ENCODE results near the gene RPS6KA5.
A peak's percentile ranks its signal among the peaks of the same experiment; 100 is the strongest.
"Not testable (repeated sequence)": the region's sequence is repeated elsewhere in the genome, so short reads cannot be mapped to it uniquely, and the experiment has no call there.

Gene RPS6KA5

DNA sequence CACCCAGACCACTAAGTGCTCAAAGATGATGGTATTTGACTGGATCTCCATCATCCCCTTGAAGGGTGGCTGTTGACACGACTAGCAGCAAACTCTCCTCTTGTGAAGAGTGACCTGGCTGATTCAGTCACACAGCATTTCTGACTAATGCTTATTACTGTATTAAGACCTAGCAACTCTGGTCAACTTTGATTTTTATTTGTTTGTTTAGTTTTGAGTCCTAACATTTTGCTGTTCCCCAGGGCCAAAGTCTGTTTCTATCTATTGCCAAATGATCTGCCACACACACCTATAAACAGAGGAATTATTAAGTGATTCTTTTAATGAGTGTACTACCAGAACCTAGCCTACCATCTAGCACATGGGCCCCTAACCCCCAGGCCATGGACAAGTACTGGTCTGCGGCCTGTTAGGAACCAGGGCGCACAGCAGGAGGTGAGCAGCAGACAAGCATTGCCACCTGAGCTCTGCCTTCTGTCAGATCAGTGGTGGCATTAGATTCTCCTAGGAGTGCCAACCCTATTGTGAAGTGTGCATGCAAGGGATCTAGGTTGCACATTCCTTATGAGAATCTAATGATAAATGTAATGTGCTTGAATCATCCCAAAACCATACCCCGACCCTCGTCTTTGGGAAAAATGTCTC, 120.0 kb downstream of the RPS6KA5 start:
- no peak for DNase-seq (ENCODE audit: low read depth in 3 of 3)

DNA sequence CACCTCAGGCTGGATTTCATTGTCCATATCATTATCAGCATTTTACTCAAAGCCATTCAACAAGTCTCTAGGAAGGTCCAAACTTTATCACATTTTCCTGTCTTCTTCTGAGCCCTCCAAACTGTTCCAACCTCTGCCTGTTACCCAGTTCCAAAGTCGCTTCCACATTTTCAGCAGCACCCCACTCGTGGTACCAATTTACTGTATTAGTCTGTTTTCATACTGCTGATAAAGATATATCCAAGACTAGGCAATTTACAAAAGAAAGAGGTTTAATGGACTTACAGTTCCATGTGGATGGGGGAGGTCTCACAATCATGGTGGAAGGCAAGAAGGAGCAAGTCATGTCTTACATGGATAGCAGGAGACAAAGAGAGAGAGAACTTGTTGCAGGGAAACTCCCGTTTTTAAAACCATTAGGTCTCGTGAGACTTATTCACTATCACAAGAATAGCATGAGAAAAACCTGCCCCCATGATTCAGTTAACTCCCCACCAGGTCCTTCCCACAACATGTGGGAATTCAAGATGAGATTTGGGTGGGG, 121.1 kb downstream of the RPS6KA5 start:
- DNase-seq (ENCODE audit: low read depth in 3 of 3): not testable (repeated sequence)

DNA sequence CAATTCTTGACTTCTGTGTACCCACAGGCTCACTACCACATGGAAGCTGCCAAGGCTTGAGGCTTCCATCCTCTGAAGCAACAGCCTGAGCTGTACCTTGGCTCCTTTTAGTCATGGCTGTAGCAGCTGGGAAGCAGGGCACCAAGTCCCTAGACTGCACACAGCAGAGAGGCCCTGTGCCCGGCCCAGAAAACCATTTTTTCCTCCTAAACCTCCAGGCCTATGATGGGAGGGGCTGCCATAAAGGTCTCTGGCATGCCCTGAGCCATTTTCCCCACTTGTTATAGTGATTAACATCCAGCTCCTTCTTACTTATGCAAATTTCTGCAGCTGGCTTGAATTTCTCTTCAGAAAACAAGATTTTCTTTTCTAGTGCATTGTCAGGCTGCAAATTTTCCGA, 121.8 kb downstream of the RPS6KA5 start:
- DNase-seq (ENCODE audit: low read depth in 3 of 3): no peak

DNA sequence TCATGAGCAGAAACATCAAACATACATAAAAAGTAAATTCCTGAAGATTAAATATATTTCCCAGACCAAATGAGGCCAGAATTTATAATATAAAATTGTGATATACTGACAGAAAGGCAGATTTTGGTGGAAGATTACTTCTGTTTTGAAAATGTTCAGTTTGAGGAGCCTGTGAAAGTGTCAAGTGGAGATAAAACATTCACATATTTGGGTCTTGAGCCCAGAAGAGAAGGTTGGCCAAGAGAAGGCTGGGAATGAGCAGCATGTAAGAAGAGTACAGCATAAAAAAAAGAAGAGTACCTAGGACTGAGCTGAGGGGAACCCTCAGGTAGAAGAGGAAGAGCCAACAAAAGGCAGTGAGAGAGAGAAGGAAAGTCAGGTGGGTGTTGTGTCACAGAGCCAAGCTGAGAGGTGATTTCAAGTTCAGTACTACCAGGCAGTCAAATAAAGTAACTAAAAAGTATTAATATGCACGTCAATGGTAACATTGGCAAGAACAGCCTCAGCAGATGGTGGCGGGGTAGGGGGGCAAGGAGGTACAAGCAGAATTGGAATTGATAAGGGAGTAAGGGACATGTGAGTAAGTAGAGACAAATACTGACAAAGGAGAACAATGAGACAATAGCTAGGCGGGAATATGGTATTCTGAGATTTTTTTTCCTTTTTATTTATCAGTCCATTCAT, 123.5 kb downstream of the RPS6KA5 start:
- DNase-seq (ENCODE audit: low read depth in 3 of 3): no peak

DNA sequence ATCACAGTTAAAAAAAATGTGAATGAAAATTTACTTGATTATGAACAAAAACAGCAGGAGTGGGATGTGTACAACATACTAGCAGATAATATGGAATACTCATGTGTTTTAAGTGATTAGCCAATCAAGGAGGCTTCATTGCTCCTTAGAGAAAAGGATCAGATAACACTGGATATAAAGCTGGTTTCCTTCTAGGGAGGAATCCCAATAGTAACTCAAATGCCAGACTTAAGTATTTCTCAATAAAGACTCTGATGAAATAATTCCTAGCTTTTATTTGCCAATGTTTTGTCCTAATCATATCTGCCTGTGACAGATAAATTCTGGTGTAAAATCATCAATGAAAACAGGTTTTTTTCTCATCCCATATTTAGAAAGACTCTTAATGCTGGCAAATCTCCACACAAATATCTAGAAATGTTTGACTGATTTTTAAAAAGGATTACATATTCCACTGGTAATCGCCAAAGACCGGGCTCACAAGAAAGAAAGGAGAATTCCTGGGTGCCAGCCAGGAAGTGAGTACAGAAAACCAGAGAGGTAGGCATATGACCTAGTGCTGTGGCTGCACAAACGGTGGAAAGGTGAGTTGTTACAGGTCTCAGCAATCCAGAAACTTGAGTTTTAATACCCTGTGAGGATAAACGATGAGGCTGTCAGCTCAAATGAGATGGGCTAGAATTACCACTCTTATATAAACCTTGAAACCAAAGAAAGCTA, 135.7 kb downstream of the RPS6KA5 start:
- no peak for DNase-seq (ENCODE audit: low read depth in 3 of 3)

DNA sequence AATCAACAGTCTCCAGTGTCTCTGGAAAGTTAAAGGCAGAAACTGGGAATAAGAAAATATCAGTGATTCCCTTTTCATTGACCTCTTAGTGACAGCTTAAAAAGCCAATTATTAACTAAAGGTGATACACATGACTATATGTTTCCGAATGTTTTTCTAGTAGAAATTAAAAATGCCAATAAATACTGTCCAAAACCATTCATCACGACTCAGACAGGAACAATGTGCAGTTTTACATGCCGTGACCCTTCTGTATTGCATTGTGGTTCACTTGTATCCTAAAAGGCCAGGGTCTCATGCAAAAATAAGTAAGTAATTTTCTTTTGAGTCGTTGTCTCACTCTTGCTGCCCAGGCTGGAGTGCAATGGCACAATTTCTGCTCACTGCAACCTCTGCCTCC, 138.3 kb downstream of the RPS6KA5 start:
- no peak for DNase-seq (ENCODE audit: low read depth in 3 of 3)

DNA sequence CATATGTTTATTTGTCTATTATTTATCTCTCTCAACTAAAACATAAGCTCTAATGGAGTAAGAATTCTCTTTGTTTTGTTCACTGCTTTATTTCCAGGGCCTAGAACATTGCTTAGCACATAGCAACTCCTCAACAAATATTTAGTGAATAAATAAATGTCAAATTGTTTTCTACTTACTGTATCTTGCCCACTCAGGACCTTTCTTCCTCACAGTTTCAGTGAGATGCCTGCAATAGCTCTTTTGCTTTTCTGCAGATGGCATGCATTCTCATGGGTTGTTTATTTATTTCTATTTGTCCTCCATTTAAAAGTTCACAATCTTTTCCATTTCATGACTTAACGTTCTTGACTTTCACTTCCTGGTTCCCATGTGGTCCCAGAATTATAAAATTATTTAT, 149.3 kb downstream of the RPS6KA5 start:
- DNase-seq (ENCODE audit: low read depth in 3 of 3): no peak

DNA sequence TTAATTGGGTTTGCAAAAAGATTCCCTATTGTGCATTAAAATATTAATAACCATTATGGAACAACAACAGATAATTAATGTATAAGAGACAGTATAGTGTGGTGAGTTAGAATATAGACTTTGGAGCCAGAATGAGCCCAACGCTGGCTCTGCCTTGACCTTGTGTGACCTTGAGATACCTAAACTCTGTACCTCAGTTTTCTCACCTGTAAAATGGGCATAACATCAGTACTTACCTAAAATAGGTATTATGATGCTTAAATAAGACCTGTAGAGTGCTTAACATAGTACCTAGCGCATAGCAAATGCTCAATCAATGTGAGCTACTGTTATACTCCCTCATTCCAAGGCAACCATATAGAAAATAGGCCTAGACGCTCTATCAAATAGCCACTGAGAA, 153.3 kb downstream of the RPS6KA5 start:
- no peak for DNase-seq (ENCODE audit: low read depth in 3 of 3)

DNA sequence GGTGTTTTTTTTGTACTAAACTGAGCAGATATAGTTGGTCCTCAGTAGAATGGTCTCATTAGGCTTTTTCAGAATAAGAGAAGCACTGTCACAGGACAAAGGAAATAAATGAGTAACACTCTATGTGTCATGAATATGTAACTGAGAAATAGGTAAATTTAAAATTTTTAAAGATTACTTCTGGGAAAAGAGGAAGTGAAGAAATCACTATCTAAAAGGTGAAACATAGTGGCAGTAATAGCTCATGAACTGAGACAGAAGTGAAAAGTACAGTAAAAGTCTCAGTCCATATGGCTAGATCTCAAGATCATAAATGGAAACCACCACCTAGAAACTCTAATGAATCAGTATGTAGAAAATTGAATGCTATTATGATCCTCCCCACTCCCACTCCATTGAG, 154.9 kb downstream of the RPS6KA5 start:
- DNase-seq (ENCODE audit: low read depth in 3 of 3): no peak

DNA sequence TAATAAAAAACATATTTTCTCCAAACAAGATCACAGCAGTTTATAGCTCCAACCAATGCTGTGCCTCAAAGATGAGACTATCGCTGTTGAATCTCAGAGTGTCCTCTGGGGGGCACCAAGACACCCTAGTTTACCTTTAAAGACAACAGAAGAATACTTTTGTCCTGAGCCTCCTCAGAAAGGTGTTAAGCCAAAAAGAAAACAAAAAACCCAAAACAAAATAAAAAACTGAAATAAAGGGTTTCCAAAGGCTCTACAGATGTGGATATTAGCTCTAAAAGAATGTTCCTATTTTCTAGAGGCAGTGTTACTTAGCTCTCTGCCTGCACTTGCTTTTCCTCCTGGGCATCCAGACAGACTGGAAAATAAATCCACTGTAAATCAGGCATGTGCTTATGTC, 157.3 kb downstream of the RPS6KA5 start:
- peak; percentile 8 to 27 (median 25) for DNase-seq (ENCODE audit: low read depth in 3 of 3)

DNA sequence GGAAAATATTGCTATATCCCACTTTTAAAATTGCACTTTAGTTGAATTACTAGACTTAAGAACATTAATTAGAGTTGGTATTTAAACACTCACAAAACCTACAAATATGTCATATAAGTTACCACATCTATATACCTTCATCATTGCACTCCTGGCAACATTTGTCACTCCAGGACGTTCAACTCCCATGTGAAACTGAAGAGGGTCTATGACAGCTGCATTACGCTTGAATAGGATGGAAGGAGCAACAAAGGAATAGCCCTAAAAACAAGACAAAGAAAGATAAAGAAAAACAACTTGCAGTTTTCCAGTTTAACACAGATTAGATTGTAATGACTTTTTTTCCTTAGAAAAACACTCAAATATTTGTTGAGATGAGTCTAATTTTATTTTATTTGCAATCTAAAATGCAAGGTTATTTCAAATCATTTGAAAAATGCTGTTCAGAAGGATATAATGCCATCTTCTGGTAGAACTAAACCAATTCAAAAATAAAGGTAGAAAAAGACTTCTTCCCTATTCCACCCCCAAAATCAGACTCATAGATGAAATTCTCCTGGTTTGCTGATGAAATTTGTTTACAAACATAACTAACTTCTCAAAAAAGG, 159.9 kb downstream of the RPS6KA5 start:
- no peak for DNase-seq (ENCODE audit: low read depth in 3 of 3)

DNA sequence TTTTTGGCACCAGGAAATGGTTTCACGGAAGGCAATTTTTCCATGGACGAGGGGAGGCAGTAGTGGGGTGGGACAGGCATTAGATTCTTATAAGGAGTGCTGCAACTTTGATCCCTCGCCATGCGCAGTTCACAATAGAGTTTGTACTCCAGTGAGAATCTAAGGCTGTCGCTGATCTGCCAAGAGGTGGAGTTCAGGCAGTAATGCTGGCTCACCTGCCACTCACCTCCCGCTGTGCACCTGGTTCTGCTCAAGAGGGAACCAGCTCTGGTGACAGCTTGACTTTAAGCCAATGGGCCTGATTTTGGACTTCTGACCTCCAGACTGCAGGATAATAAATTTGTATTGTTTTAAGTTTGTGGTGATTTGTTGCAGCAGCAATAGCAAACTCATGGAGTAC, 163.4 kb downstream of the RPS6KA5 start:
- no peak for DNase-seq (ENCODE audit: low read depth in 3 of 3)

DNA sequence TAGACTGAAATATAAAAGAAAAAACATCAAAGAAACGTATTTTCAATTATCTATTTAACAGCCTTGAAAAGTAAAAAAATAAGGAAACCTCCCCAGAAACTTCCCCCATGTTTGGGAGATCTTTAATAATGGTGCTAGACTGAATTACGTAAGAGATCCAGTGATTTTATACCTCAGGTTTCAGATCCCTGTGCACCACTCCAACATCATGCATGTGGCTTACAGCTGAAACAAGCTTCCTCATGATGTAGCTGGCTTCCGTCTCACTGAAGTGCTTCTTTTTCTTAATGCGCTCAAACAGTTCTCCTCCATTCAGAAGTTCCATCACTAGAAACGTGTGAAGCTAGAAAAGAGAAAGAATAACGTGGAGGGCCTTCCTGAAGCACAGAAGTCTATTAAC, 166.2 kb downstream of the RPS6KA5 start:
- DNase-seq (ENCODE audit: low read depth in 3 of 3): no peak

DNA sequence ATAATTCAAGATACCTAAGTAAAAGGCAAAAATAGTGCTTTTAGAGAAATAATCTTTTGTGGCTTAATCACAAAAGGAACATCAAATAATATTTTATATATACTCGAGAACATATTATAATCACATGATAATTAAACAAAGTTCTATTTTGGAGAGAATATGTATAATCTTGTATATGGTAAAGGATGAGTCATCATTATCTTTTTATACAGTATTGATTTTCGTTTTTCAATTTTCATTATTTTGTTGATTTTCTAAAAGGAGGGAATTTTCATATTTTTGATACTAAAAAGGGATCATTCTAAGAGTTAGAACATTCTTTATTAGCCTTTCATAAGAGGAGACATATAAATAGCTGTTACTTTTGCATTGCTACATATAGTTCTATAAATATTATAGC, 166.9 kb downstream of the RPS6KA5 start:
- no peak for DNase-seq (ENCODE audit: low read depth in 3 of 3)

DNA sequence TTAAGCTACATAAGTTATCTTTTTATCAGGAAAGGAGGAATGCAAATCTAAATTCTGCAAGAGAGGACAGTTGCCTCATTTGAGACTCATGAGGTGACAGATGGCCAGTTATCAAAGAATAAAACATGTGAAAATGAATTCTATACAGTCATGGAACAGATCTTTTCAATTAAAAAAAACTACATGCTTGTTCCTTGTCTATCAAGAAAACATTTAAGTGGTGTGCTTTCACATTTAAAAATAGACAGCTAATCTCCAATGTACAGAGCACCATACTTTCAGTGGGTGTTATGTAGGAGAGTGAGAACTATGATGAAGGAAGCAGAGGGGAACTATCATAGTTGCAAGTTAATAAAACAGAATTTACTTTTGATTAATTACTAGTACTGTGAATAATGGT, 167.5 kb downstream of the RPS6KA5 start:
- no peak for DNase-seq (ENCODE audit: low read depth in 3 of 3)

DNA sequence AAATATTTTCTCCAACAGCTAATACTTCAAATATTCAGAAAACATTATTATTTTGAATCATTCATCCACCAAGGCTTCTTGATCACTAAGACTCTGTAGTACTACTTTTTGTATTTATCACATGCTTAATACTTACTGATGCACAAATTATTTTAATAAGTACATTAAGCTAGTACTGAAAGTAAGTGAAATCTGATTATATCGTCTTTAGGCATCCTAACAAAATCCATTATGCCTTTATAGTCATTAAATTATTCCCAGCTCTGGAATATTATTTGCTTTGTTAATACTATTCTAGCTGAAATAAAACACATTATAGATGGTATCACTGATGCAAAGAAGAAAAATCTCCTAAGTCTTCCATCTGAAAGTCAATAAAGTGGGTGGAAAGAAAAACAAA, 169.1 kb downstream of the RPS6KA5 start:
- no peak for DNase-seq (ENCODE audit: low read depth in 3 of 3)

DNA sequence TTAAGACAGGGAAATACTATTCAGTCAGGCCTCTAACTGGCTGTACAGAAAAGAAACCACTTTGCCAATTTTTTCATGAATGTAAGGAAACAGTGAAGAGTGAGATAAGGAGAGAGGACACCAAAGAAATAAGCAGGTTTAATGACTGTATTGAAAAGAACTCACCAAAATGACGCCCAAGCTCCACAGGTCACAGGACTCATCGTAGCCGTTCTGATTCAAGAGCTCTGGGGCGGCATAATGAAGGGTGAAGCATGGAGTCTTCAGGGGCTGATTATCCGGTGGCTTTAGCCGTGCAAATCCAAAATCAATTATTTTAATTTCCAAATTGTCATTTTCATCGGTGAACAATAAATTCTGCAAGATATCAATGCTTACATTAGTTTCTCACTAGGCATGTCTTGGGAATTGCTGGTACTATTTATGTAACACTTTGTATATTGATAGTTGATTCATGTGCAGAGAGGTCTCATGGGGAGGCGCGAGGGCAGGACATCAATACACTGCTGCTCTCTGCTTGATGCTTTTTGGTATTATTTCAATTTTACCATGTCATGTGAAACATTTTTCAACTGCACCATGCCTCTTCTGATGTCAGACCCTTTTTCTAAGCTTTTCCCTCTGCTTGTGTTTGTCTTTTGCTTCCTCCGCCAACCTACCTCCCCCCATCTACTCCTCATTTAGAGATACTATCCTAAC, 170.0 kb downstream of the RPS6KA5 start:
- no peak for DNase-seq (ENCODE audit: low read depth in 3 of 3)

DNA sequence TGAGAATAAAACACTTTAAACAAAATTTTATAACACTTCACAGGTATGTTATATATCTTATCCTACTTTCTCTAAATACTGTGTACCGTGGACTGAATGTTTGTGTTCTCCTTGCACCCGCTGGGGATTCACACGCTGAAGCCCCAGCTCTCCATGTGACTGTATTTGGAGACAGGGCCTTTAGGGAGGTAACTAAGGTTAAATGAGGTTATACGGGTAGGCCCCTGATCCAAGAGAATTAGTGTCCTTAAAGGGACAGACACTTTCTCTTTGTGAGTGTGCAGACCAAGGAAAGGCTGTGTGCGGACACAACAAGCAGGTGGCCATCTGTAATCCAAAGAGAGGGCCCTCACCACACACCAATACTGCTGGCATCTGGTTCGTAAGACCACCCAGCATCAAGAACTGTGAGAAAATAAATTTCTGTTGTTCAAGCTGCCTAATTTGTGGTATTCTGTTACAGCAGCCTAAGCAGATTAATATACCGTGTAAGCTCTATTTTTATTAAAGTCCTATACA, 174.1 kb downstream of the RPS6KA5 start:
- DNase-seq (ENCODE audit: low read depth in 3 of 3): no peak

DNA sequence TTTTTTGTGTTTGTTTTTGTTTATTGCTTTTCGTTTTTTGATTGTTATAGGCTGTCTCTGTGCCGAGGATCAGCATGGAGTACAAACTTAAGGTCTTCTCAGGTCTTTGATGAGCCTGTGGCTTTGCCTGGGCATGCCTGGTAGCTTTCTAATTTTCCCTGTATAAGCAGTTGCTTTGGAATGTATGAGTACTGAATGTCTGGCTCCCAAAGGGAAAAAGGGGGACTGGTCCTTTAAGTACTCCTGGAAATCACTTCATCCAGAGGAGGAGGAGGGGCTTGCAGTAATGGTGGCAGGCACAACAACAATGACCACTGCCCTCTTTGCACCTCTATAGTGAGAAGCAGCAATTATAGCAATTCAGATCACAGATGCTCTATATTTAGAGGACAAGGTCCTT, 176.7 kb downstream of the RPS6KA5 start:
- DNase-seq (ENCODE audit: low read depth in 3 of 3): no peak

DNA sequence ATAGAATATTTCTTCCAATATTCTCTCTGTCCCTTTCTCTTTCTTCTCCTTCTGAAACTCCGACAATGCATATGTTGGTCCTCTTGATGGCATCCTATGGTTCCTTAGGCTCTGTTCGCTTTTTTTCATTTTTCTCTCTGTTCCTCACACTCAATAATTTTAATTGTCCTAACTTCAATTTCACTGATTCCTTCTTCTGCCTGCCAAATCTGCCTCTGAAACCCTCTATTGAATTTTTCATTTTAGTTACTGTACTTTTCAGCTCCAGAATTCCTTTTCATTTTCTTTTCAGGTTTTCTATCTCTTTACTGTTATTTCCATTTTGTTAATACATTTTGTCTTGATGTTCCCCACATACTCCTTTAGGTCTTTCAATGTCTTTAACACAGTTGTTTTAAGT, 177.2 kb downstream of the RPS6KA5 start:
- DNase-seq (ENCODE audit: low read depth in 3 of 3): no peak

DNA sequence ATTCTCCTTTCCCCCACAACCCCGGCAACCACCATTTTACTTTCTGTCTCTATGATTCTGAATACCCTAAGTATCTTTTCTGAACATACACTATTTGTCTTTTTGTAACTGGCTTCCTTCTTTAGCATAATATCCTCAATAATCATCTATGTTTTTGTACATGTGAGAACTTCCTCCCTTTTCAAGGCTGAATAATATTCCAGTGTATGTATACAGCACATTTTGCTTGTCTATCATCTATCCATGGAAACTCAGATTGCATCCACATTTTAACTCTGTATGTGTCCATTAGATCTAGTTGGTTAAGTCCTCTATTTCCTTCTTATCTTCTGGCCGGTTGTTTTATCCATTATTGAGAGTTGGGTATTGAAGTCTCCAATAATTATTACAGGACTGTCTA, 180.2 kb downstream of the RPS6KA5 start:
- DNase-seq (ENCODE audit: low read depth in 3 of 3): no peak

DNA sequence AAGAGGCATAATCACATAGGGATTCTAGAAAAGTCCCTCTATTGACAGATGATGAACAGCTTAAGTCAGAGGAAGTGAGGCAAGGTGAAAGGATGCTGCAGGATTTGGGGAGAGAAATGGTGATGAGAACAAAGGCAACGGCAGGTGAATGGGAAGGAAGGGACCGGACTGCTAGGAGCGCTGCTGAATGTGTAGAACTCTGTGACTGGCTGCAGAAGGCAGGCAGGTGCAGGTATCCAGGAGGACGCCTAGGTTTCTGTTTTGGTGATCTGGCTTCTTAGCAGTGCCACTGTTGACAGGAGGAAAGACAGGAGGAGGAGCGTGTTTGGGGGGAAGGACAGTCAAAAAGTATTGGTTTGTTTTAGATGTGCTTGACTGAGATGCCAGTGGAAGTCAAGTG, 185.8 kb downstream of the RPS6KA5 start:
- no peak for DNase-seq (ENCODE audit: low read depth in 3 of 3)
